ENCODE results near the gene SNRK.

Gene SNRK

DNA sequence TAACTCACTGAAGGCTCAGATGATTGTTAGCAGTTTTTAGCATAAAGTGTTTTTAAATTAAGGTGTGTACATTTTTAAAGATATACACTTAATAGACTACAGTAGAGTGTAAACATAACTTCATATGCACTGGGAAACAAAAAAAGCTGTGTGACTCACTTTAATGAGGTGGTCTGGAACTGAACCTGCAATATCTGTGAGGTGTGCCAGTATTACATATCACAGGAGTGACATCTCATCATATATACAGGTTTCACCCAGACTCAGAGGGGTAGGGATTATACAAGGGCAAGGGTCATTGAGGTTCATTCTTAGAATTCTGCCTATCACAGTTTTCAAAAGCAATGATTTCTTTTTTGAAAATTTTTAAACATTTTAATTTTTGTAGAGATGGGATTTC, 7.3 kb upstream of the SNRK start:
- no peak for DNase-seq

DNA sequence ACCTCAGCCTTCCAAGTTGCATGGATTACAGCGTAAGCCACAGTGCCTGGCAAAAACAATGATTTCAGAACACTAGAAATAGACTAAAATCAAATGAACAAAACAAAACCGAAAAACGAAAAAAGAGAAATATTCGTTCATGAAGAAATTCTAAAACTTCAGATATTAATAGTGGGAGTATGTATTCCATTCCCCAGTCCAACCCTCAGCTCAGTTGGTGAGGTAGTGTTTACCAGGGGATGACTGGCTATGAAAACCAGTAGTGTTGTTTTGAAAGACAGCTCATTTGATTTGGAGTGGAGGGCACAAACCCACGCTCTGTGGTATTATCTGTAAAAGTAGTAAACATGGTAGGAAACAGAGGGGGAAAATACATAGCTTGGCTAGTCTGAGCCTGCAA, 6.8 kb upstream of the SNRK start:
- DNase-seq, result no peak

DNA sequence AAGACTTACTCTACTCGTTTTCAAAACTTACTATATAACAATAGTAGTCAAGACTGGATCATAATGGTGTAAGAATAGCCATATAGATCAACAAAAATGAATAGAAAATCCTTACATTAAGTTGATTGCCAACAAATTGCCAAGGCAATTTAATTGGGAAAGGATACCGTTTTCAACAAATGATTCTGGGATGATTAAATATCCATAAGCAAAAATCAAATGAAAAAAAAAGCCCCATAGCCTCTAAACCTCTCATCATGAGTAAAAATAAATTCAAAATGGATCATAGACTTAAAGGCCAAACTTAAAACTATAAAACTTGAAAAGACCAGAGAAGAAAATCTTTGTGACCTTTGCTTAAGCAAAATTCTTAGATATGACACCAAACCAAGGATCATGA, 5.3 kb upstream of the SNRK start:
- no peak for DNase-seq

DNA sequence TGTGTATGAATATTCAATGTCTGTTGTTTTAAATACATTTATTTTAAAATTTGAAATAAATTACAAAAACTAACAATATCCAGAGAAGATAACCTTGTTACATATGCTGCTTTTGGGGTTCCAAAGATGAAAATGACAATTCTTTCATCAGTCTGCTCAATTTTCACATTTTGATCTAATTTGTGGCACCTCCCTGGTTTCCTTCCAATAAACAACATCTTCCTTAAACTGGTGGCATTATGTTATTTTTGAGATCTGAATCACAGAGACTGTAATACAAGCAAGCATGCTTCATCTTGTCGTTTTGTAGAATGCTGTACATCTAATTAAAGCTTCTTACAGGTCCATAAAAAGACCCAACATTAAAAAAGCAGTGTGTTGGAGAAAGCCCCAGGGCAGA, 2.2 kb upstream of the SNRK start:
- no peak for DNase-seq

DNA sequence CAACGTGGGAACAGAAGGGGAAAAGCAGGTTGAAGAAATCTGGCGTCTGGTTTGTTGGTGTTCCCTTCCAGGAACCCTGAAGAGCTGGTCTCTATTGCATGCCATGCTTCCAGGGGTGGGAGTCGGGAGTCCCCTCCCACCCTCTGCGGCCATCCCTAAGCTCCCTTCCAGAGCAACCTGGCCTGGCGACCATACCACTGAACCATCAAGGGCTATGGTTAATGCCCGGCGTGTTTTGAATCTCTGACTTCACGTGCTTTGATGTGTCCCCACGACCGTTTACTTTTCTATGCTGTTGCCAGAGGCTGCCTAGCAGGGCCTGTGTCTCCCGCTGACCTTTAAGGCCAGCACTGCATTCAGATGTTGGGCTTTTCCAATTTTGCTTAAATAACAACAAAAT, 696 bp upstream of the SNRK start:
- no peak for DNase-seq

DNA sequence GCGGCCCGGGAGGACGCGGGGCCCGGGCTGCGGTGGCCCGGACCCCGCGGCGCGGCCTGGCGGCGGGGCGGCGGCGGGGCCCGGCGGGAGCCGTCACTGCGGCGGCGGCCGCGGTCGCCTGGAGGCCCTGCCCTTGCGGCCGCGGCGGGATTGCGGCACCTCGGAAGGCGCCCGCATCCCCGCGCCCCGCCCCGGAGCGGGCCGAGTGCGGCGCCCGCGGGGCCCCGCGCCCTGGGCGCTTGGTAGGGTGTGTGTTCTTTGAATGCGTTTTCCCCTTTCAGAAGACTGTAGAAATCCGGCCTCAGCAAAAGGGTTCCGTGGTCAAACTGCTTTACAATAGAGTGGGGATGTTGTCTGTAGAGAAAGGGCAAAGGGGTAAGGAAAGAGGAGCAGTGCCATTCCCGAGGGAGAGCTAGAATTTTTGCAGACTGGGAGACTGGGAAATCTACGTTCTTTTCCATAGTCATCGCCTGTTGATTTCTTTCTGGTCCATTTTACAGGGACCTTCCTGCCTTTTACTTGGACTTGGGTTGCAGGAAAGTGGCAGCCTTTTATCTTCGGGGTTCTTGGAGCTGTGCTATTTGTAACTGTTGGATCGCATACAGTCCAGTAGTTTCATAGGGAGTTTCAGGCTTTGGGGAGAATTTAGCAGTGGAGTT, 630 bp downstream of the SNRK start:
- peak in 1 of 4 experiments; percentile 21 for DNase-seq

DNA sequence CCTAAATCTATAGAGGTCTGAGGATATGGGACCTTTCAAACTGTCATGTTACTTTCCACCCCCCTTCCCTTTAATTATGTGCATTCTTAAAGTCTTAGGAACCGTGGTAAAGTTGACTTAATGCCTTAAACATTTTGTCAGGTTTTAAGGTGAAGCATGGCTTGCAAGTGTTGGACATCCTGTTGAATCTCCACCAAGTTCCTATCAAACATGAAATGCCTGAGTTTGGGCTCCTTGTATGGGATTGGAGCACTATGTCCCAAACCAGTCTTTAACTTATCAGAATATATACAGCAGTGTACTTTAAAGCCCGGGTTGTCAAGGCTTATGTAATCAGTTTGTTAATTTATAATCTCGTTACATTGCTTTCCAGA, 1.1 kb downstream of the SNRK start:
- DNase-seq, result no peak

DNA sequence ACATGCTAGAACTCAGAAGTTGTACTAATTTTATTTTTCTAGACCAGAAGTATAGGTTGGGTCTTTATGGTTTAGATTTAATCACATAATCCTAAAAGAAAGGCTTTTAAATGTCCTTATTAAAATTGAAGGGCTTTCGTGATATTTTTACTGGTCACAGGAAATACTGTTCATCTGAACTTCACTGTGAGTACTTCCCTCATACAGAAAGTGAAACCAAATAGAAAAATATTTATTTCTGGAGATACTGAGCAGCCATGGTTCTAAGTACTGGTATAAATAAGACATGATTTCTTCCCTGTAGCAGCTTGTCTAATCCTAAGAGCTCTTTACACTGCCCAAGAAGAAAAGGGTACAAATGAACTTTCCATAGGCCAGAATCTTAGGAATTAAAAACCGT, 2.0 kb downstream of the SNRK start:
- no peak for DNase-seq

DNA sequence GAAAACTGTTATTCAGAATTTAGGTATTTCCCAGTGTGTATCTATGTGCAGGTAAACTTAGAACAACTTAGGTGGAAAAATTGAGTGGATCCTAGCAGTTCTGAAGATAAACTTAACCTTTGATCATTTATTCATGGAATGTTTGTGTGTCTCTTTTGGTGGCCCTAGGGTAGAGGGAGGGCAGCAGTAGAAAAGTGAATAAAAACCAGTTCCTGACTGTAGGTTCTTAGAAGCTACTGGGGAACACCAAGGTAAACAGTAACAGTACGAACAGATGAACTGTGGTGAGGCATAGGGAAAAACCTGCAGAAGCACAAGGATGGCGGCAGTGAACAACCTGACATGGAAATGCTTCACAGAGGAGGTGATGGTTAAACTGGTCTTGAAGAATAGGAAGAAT, 2.5 kb downstream of the SNRK start:
- DNase-seq, result no peak

DNA sequence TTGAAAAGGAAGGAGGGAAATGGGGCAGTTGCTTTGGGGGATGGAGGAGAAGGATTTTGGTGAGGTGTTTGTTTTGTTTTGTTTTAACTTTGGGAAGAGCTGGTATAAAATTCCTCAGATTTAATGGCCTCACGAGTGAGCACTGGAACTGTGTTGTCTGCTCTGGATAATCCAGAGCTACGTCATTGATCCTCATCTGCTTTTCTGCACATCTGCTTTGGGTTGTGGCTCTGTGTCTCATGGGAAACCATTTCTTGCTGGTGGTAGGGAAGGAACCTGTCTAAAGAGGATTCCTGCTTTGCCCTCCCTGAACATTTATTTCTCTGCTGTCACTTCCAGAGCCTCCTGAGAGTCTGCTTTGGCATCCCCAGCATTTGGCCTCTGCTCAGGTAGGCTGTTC, 3.1 kb downstream of the SNRK start:
- DNase-seq, result no peak

DNA sequence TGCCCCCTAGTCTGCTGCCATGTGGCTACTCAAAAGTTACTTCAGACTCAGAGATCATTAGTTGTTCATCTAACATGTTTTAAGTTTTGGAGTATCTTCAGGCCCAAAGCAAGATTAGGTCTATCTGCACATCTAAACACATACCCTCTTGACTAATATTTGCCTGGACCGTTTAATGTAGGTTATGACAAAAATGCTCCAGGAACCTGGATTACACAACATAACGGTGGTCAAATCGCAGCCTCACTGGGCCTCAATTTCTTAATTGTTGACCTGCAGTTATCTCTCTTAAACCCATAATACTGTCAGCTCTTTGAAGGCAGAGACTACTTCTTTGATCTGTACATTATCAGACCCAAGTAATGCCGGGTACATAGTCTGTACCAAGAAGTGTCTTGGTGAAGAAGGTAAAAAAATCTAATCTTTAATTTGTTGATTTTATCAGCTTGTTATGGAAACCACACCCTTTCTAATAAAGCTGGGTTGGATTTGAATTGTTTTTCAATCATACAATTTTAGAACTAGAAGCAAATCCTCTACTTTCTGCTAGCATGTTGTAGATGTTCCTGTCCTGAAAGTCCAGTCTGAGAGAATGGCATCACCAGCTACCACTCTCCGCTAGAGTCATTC, 3.6 kb downstream of the SNRK start:
- no peak for DNase-seq

DNA sequence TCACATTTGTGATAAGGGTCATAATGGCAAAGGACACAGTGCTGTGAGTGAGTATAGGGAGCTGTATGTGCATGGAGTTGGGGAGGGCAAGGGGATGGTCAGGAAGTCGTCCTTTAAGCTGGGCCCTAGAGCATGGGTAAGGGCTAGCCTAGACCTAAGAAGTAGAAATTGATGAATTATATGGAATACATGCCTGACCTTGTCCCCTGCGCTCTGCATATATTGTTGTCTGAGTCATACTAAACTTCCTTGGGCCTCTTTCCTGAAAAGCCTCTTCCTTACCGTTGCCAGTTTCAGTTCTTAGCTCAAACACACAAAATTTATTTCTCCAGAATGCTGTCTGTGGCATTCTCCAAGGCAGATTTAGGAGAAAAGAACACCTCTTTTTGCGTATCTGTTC, 4.6 kb downstream of the SNRK start:
- DNase-seq, result no peak

DNA sequence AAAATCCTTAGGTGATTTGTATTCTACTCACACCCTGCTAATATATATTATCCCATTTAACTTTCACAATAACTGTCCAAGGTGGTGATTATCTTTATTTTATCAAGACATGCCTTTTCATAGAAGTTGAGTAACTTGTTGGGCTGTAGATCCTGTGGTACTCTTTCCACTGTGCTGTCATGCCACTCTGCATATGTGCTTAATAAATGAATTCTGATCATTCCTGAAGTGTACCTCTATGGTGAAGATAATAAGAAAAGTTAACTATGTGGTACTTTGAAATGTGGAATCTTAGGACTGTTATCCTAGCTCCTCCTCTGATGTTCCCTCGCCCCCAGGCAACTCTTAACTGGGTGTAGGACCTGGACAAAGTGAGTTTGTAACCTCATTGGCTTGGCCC, 5.2 kb downstream of the SNRK start:
- no peak for DNase-seq

DNA sequence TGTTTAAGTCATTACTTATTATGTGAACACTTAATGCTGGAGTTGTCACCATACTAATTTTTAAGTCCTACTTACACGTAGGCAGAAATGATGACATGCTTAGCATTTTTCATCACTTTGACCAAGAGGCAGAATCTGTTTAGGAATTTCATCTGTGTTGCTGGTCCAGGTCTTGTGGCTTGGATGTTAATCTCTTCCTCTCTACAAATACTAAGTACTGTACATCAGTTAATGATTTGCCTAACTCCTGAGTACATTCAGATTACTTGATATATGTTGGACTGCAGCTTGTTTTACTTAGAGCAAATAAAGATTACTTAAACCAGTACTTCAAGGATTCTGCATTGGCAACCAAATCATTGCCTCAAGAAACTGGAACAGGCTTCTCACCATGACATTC, 8.6 kb downstream of the SNRK start:
- no peak for DNase-seq

DNA sequence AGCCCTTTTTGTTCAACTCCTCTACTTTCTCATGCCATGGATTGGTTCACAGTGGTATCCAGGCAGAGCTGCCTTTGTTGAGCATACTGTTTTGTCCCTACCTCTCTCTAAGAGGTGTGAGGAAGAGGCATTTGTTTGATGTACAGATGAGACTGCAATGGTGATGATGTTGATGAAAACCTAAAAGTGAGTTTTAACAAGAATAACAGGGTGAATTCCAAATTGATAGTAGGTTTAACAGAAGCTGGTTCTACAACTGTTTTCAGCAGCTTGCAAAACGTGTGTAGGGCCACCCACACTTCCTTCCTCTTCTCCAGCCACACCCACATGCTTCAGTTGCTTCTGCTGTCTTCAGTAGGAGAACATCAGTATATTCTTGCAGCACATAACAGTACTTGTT, 10.2 kb downstream of the SNRK start:
- peak in 3 of 4 experiments; percentile 3 to 40 (median 39) for DNase-seq

DNA sequence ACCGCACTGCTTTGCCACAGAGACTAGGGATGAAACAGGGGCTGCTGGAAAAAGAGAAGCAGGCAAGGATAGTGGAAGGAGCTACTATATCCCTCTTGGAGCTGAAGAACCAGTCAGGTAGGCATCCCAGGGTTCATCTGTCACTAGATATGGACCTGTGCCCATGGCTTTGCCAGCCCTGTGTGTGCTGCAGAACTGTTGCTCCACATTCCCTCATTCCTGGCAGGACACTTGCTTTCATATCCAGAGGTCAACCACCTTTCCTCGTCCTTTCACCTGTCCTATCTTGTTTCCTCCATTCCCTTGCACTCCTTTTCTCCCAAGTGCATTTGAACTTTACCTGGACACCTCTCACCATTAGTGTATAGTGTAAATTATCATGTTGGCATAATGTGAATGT, 12.0 kb downstream of the SNRK start:
- no peak for DNase-seq

DNA sequence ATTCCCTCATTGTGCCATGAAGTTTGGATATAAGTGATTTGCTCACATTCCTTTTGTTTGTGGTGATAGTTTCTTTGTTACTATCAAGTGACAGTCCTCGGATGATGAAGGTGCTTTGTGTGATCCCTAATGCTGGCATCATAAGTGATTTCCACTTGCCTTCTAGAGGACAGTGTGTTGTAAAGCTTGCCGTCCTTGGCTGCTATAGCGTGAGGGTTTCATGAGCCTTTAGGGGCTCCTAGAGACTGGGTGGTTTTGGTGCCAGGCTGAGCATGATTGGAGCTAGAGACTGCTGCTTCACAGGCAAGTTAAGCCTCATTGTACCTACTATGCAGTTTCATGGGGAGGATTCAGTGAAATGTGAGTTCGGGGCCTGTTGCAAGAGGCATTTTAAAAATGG, 12.4 kb downstream of the SNRK start:
- DNase-seq, result no peak

DNA sequence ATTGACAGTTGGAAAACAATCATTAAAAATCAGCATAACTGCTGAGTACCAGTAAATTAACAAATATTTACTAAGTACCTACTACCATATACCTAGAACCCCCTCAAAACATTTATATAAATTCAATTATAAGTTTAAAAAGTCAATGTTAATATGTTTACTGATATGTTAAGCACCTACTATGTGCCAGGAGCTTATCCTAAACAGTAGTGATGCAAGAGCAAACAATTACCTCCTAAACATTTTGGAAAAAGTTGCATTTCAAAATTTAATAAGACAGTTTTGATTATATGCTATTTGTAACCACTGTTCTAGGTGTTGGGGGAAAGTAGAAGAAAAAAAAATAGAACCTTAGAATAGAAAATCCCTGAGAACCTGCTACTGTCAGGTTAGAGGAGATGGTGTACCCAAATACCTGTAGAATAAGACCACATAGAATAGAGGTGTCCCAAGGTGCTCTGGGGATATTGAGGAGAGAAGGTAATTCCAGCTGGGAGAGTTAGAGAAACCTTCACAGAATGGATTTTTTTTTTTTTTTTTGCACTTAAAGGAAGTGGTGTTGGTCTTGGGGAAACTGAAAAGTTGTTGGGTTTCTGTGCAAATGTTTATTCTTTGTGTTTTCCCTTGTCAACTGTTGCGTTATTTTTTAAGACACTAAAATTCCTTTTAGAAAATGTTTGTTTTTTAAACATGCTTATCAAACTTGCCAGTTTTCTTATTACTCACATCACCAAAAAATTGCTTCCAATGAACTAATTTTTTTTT, 16.0 kb downstream of the SNRK start:
- DNase-seq, result no peak

DNA sequence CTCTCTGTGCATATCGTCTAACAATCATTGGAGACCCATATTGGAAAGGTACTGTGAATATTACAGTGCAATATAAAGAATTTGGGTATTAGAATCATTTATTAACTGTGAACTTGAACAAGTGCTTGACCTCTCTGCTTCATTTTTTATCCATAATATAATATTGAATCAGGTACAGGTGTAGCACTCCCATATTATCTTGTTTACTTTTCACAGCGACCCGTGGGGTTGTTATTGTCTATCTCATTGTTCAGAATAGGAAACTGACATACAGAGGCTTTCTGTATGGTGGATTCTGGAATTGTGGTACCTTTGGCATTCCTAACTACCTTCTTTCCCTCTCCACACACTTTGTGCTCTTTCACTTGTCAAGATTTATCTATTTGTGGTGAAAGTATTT, 17.8 kb downstream of the SNRK start:
- DNase-seq, result no peak

DNA sequence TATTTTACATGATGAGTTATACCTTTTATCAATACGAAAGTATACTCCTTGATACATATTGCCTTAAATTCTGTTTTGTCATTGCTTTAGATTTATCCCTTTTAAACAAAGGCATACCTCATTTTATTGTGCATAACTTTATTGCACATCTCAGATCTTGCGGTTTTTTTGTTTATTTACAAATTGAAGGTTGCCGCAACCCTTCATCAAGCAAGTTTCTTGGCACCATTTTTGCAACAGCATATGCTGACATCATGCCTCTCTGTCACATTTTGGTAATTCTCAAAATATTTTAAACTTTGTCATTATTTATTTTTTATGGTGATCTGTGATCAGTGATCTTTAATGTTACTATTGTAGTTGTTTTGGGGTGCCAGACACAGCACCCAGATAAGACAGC, 20.9 kb downstream of the SNRK start:
- no peak for DNase-seq

DNA sequence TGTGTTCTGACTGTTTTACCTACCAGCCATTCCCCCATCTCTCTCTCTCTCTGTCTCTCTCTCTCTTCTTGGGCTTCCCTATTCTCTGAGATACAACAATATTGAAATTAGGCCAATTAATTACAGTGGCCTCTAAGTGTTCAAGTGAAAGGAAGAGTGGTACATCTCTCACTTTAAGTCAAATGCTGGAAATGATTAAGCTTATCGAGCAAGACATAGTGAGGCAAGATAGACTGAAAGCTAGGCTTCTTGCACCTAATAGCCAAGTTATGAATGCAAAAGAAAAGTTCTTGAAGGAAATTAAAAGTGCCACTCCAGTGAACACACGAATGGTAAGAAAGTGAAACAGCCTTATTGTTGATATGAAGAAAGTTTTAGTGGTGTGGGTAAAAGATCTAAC, 21.3 kb downstream of the SNRK start:
- no peak for DNase-seq

DNA sequence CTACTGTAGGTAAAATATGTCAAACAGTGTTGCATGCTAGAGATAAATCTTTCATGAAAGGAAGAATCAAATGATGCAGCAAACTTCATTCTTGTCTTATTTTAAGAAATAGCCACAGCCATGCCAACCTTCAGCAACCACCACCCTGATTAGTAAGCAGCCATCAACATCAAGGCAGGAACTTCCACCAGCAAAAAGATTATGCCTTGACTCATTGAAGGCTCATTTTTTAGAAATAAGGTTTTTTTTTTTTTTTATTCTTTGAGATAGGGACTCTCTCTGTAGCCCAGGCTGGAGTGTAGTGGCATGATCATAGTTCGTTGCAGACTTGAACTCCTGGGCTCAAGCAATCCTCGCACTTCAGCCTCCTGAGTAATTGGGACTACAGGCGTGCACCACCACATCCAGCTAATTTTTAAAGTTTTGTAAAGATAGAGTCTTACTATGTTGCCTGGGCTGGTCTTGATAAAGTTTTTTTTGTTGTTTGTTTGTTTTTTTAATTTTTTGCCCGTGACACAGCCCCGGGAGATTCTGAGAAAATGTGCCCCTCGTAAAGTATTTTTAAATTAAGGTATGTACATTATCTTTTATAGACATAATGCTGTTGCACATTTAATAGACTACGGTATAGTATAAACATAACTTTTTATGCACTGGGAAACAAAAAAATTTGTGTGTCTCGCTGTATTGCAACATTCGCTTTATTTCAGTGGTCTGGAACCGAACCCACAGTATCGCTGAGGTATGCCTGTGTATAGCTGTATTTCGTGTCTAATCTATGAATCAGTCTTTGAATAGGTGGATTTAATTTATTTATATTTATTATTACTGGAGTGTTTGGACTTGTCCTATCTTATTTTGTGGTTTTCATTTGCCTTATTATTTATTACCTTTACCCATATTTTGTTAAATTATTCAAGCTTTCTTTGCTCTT, 23.3 kb downstream of the SNRK start:
- no peak for DNase-seq

DNA sequence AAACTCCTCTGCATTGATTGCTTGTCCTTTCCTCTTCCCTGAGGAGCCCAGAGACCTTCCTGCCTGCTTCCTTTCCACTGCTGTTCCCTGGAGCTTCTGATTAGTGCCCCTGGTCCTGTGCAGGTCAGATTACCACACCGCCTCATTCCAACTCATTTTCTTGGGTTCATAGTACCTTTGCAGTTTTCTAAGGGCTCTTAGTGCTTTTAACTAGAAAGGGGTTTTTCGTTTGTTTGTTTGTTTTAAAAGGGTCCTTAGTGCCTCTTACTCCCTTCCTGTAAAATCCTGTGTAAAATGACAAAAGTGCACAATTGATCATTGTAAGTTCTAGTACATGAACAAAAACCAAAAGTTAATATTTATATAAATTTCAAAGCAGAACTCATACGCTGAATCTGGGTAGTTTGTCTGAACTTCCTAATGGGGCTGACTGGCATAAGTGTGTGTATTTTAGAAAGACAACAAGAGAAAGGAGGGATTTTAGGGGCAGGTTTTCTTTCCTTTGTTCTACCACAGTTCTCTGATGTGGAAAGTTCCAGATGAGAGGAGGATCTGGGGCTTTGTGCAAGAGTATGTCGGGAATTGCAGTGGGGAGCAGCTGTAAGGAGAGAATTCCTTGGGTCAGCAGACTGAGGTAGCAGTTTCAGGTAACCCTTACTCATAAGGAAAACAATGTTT, 30.6 kb downstream of the SNRK start:
- no peak for DNase-seq
